ENCODE data around the gene ENTPD8. TPM values are rescaled to one million over a fixed set of nuclear protein-coding genes. Genes with fewer than 3 reads are reported as not detected.

ENTPD8 gene
- total RNA-seq, 1 donor = under 0.01 TPM

- no peak for TF ChIP-seq CTCF (IDR thresholded peaks at IDR 0.05; ENCODE audit: insufficient read depth, low read depth, low read length)
- DNase-seq (ENCODE audit: low read depth) = no peak
- peak overlapping the region; percentile 80 for H3K4me3 ChIP-seq (ENCODE audit: low read depth, low read length)
Measured at GRCh38 chr9:137421838-137422603, 19.1 kb downstream of the ENTPD8 start.

- TF ChIP-seq CTCF (IDR thresholded peaks at IDR 0.05; ENCODE audit: insufficient read depth, low read depth, low read length) = no peak
- H3K4me3 ChIP-seq (ENCODE audit: low read depth, low read length) = peak overlapping the region; percentile 31
- DNase-seq (ENCODE audit: low read depth) = no peak
Measured at GRCh38 chr9:137417161-137418021, 23.8 kb downstream of the ENTPD8 start.

GRCh38 chr9:137416563-137417151 lies 24.5 kb downstream of the ENTPD8 start:
- H3K4me3 ChIP-seq (ENCODE audit: low read depth, low read length) = no peak overlapping the region
- DNase-seq (ENCODE audit: low read depth) = no peak
- no peak for TF ChIP-seq CTCF (IDR thresholded peaks at IDR 0.05; ENCODE audit: insufficient read depth, low read depth, low read length)

- no peak overlapping the region for H3K4me3 ChIP-seq (ENCODE audit: low read depth, low read length)
- no peak for TF ChIP-seq CTCF (IDR thresholded peaks at IDR 0.05; ENCODE audit: insufficient read depth, low read depth, low read length)
- DNase-seq (ENCODE audit: low read depth) = no peak
Measured at GRCh38 chr9:137416006-137416562, 25.1 kb downstream of the ENTPD8 start.

DNA sequence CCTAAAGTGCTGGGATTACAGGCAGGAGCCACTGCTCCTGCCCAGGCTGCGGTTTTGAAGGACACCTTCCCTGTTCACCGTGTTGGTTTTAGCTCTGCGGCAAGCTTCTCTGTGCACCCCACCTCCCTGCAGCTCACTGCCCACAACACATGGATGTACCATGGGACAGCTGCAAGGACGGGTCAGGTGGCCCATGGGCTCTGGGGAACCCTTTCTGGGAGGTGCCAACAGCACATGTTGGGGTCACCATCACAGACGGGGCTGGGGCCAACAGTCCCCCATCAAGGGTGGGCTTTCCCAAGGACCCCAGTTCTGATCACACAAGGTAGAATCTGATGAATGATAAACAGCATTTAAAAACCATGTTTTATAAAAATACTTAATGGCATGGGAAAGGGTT lies 25.7 kb downstream of the ENTPD8 start:
- TF ChIP-seq CTCF (IDR thresholded peaks at IDR 0.05; ENCODE audit: insufficient read depth, low read depth, low read length) = no peak
- H3K4me3 ChIP-seq (ENCODE audit: low read depth, low read length) = no peak overlapping the region
- DNase-seq (ENCODE audit: low read depth) = no peak

DNA sequence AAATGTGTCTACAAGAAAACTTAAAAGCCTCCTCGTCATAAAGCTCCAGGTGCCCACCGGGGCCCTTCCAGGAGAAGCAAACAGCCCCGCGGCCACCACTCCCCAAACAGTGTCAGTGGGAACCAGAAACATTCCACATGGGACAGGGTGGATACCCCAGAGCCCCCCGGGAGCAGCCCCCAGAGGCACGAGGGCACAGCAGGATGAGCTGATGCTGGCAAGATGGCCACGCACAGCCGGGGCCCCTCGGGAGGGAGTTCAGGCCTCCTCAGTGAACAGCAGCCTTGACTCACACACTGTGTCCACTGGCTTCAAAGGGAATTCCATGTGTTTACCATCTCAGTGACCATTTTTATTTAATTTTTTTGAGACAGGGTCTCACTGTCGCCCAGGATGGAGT lies 28.7 kb downstream of the ENTPD8 start:
- no peak for TF ChIP-seq CTCF (IDR thresholded peaks at IDR 0.05; ENCODE audit: insufficient read depth, low read depth, low read length)
- DNase-seq (ENCODE audit: low read depth) = no peak
- H3K4me3 ChIP-seq (ENCODE audit: low read depth, low read length) = no peak overlapping the region

Measured in fibroblast of villous mesenchyme (primary cell).